K562 (cell line): ENCODE data around the gene OR6C74. TPM values are rescaled to one million over a fixed set of nuclear protein-coding genes. Genes with fewer than 3 reads are reported as not detected.

Experiments used
- DMBX1 ChIP-seq: fragments of 250-450 bp; sonication (Bioruptor Pico); IDR thresholded peaks from 2 replicates; pipeline ENCODE4 v1.8.0; 2022; ENCODE audit warnings: inconsistent platforms, mild to moderate bottlenecking, moderate library complexity, borderline replicate concordance
- HNRNPH1 ChIP-seq: fragments of 200-400 bp; formaldehyde crosslinking; optimal IDR thresholded peaks from 2 replicates; pipeline ENCODE3; 2017; ENCODE audit warnings: low read depth, mild to moderate bottlenecking, low read length, moderate library complexity
- MEF2A ChIP-seq: IDR thresholded peaks from 2 replicates; pipeline ENCODE4 v1.6.1; 2011; ENCODE audit warnings: low read depth, mild to moderate bottlenecking, low read length, moderate library complexity; ENCODE audit not compliant: control insufficient read depth
- PCBP2 ChIP-seq: fragments of 200-400 bp; formaldehyde crosslinking; IDR thresholded peaks from 2 replicates; pipeline ENCODE4 v1.6.1; 2018; ENCODE audit warnings: low read length, low read depth, mild to moderate bottlenecking, moderate library complexity; ENCODE audit not compliant: poor library complexity, severe bottlenecking
- SMARCA4 ChIP-seq: fragments of 450-650 bp; IDR thresholded peaks from 2 replicates; pipeline ENCODE4 v1.6.1; 2016
- ZBTB1 ChIP-seq: sonication (generic); formaldehyde crosslinking; IDR thresholded peaks from 2 replicates; pipeline ENCODE4 v1.8.1; 2023; ENCODE audit warnings: missing genetic modification reagents, low read depth, mild to moderate bottlenecking, borderline replicate concordance
- ZNF3 ChIP-seq: fragments of 250-450 bp; sonication (Bioruptor Pico); IDR thresholded peaks from 2 replicates; pipeline ENCODE4 v1.5.0; 2021; ENCODE audit warnings: mild to moderate bottlenecking, moderate library complexity
- ZNF764 ChIP-seq: fragments of 250-450 bp; sonication (Bioruptor Pico); IDR thresholded peaks from 2 replicates; pipeline ENCODE4 v1.4.0; 2020; ENCODE audit warnings: low read depth, mild to moderate bottlenecking, moderate library complexity
- polyA plus RNA-seq, 8 experiments: library from polyadenylated mRNA; depleted of rRNA in 4 of 8; stranded (reverse) in 5 of 8; unstranded in 3 of 8; fragments of >200 nt; fragmentation: Nextera tagmentation in 2 of 8; fragmentation: Illumina TruSeq in 1 of 8; extraction: Ambion mirVana in 2 of 8; extraction: Trizol in 1 of 8; gene quantifications; 2 replicates each; pipeline versions ENCODE4 v1.2.1 to v1.2.3, GENCODE V29; 2011 to 2014; ENCODE audit warnings: inconsistent platforms in 1 of 8, missing spikeins in 1 of 8
- total RNA-seq, 7 experiments: library from RNA; depleted of rRNA in 6 of 7; stranded (reverse); fragments of >200 nt in 6 of 7; fragmentation: Illumina TruSeq in 2 of 7; extraction: Trizol in 2 of 7; gene quantifications; 2 replicates each; pipeline versions ENCODE4 v1.2.1 to v1.2.3, GENCODE V29; 2011 to 2021; ENCODE audit warnings: low replicate concordance in 1 of 7
- TF ChIP-seq, protein P1 (sequence below): fragments of 450-650 bp; IDR thresholded peaks from 2 replicates; pipeline ENCODE4 v1.6.1; 2016; ENCODE audit warnings: low read depth
- TF ChIP-seq, protein P2 (sequence below): IDR thresholded peaks from 2 replicates; pipeline ENCODE4 v1.6.1; 2011; ENCODE audit warnings: borderline replicate concordance, low read depth, mild to moderate bottlenecking, moderate library complexity, low read length; ENCODE audit not compliant: insufficient read depth, poor library complexity, severe bottlenecking

The OR6C74 gene
- total and polyA plus RNA-seq, 9 of the 15 experiments (the other 6 are each of a cell fraction or from before 2014, with no cell fraction given) = not detected

DNA sequence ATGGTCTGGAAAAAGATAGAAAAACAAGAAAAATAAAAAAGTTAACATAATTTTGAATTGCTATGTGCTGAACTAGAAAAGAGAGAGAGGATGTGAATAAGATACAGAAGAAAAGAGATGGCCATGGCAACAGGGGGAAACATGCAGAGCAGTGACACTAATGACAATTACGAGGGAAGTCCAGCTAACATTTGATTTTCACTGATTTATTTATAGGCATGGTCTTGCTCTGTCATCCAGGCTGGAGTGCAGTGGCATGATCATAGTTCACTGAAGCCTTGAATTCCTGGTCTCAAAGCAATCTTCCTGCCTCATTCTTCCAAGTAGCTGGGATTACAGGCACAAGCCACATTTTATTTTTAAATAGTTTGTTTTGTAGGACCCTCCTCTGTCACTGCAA is 1.8 kb downstream of the OR6C74 start (continued):
- TF ChIP-seq HNRNPH1 = no peak
- TF ChIP-seq ZBTB1 (CRISPR knock-in tag) = no peak
- TF ChIP-seq, protein P1, sequence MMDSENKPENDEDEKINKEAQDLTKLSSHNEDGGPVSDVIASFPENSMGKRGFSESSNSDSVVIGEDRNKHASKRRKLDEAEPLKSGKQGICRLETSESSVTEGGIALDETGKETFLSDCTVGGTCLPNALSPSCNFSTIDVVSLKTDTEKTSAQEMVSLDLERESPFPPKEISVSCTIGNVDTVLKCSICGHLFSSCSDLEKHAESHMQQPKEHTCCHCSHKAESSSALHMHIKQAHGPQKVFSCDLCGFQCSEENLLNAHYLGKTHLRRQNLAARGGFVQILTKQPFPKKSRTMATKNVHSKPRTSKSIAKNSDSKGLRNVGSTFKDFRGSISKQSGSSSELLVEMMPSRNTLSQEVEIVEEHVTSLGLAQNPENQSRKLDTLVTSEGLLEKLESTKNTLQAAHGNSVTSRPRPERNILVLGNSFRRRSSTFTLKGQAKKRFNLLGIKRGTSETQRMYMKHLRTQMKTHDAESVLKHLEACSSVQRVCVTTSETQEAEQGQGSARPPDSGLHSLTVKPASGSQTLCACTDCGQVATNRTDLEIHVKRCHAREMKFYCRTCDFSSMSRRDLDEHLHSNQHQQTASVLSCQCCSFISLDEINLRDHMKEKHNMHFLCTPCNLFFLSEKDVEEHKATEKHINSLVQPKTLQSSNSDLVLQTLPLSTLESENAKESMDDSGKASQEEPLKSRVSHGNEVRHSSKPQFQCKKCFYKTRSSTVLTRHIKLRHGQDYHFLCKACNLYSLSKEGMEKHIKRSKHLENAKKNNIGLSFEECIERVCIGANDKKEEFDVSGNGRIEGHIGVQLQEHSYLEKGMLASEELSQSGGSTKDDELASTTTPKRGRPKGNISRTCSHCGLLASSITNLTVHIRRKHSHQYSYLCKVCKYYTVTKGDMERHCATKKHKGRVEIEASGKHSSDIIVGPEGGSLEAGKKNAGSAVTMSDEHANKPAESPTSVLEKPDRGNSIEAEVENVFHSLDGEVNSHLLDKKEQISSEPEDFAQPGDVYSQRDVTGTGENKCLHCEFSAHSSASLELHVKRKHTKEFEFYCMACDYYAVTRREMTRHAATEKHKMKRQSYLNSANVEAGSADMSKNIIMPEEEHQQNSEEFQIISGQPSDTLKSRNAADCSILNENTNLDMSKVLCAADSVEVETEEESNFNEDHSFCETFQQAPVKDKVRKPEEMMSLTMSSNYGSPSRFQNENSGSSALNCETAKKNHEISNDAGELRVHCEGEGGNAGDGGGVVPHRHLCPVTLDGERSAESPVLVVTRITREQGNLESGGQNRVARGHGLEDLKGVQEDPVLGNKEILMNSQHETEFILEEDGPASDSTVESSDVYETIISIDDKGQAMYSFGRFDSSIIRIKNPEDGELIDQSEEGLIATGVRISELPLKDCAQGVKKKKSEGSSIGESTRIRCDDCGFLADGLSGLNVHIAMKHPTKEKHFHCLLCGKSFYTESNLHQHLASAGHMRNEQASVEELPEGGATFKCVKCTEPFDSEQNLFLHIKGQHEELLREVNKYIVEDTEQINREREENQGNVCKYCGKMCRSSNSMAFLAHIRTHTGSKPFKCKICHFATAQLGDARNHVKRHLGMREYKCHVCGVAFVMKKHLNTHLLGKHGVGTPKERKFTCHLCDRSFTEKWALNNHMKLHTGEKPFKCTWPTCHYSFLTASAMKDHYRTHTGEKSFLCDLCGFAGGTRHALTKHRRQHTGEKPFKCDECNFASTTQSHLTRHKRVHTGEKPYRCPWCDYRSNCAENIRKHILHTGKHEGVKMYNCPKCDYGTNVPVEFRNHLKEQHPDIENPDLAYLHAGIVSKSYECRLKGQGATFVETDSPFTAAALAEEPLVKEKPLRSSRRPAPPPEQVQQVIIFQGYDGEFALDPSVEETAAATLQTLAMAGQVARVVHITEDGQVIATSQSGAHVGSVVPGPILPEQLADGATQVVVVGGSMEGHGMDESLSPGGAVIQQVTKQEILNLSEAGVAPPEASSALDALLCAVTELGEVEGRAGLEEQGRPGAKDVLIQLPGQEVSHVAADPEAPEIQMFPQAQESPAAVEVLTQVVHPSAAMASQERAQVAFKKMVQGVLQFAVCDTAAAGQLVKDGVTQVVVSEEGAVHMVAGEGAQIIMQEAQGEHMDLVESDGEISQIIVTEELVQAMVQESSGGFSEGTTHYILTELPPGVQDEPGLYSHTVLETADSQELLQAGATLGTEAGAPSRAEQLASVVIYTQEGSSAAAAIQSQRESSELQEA = no peak
- TF ChIP-seq ZNF3 = no peak
- no peak for TF ChIP-seq DMBX1 (CRISPR knock-in tag)
- no peak for TF ChIP-seq MEF2A
- no peak for TF ChIP-seq PCBP2
- TF ChIP-seq SMARCA4 = no peak
- TF ChIP-seq, protein P2, sequence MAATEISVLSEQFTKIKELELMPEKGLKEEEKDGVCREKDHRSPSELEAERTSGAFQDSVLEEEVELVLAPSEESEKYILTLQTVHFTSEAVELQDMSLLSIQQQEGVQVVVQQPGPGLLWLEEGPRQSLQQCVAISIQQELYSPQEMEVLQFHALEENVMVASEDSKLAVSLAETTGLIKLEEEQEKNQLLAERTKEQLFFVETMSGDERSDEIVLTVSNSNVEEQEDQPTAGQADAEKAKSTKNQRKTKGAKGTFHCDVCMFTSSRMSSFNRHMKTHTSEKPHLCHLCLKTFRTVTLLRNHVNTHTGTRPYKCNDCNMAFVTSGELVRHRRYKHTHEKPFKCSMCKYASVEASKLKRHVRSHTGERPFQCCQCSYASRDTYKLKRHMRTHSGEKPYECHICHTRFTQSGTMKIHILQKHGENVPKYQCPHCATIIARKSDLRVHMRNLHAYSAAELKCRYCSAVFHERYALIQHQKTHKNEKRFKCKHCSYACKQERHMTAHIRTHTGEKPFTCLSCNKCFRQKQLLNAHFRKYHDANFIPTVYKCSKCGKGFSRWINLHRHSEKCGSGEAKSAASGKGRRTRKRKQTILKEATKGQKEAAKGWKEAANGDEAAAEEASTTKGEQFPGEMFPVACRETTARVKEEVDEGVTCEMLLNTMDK = no peak
- TF ChIP-seq ZNF764 (CRISPR knock-in tag) = no peak
